HG03025 (cell line): ENCODE results near the gene EFNA5.

ENCODE experiments used
- ATAC-seq: cut with Tn5 transposase; IDR thresholded peaks from one replicate; pipeline ENCODE4 v1.9.1; 2021; ENCODE audit warnings: mild to moderate bottlenecking, moderate library complexity; ENCODE audit not compliant: unreplicated experiment, low FRiP score

The EFNA5 gene

GRCh38 chr5:107387526-107388140 lies 283.1 kb downstream of the EFNA5 start:
- ATAC-seq, result no peak

- no peak for ATAC-seq
Measured at GRCh38 chr5:107385708-107386107, 285.0 kb downstream of the EFNA5 start.

- no peak for ATAC-seq
Measured at GRCh38 chr5:107384256-107384655, 286.5 kb downstream of the EFNA5 start.

- no peak for ATAC-seq
Measured at GRCh38 chr5:107383414-107383813, 287.3 kb downstream of the EFNA5 start.

GRCh38 chr5:107381189-107381856 lies 289.4 kb downstream of the EFNA5 start:
- no peak for ATAC-seq

- ATAC-seq, result no peak
Measured at GRCh38 chr5:107380654-107381053, 290.1 kb downstream of the EFNA5 start.

GRCh38 chr5:107378218-107378899 lies 292.4 kb downstream of the EFNA5 start:
- no peak for ATAC-seq

- no peak for ATAC-seq
Measured at GRCh38 chr5:107377277-107377609, 293.5 kb downstream of the EFNA5 start.

- ATAC-seq, result no peak
Measured at GRCh38 chr5:107376546-107377276, 294.0 kb downstream of the EFNA5 start.

- ATAC-seq, result peak; percentile 79
Measured at GRCh38 chr5:107373549-107374263, 297.0 kb downstream of the EFNA5 start.

- ATAC-seq, result no peak
Measured at GRCh38 chr5:107372723-107373450, 297.9 kb downstream of the EFNA5 start.

- ATAC-seq, result no peak
Measured at GRCh38 chr5:107370396-107370968, 300.3 kb downstream of the EFNA5 start.

GRCh38 chr5:107369622-107370021 lies 301.1 kb downstream of the EFNA5 start:
- ATAC-seq, result no peak

- ATAC-seq, result no peak
Measured at GRCh38 chr5:107368615-107369014, 302.1 kb downstream of the EFNA5 start.

- ATAC-seq, result no peak
Measured at GRCh38 chr5:107367939-107368338, 302.8 kb downstream of the EFNA5 start.

GRCh38 chr5:107367480-107367879 lies 303.3 kb downstream of the EFNA5 start:
- ATAC-seq, result no peak

- no peak for ATAC-seq
Measured at GRCh38 chr5:107365320-107366109, 305.2 kb downstream of the EFNA5 start.

- no peak for ATAC-seq
Measured at GRCh38 chr5:107364443-107365319, 306.1 kb downstream of the EFNA5 start.
